NB4 (cell line): ENCODE measurements around the gene NBPF19.
"Not testable (repeated sequence)": the region's sequence is repeated elsewhere in the genome, so short reads cannot be mapped to it uniquely, and the experiment has no call there.

Experiments
- CTCF ChIP-seq: IDR thresholded peaks from one replicate; pipeline ENCODE4 v1.5.1; 2012; ENCODE audit warnings: low read depth, low read length
- POLR2A ChIP-seq: IDR thresholded peaks from 2 replicates; pipeline ENCODE4 v1.6.1; 2011; ENCODE audit warnings: mild to moderate bottlenecking; ENCODE audit not compliant: insufficient read length; ENCODE audit errors: extremely low read depth
- TF ChIP-seq, protein P1 (sequence below): IDR thresholded peaks from 2 replicates; pipeline ENCODE4 v1.6.1; 2011; ENCODE audit warnings: low read depth, low read length

- TF ChIP-seq CTCF, POLR2A: not testable (repeated sequence)
- TF ChIP-seq, protein P1, sequence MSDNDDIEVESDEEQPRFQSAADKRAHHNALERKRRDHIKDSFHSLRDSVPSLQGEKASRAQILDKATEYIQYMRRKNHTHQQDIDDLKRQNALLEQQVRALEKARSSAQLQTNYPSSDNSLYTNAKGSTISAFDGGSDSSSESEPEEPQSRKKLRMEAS, result not testable (repeated sequence)
Measured at GRCh38 chr1:149474745-149475144, at the start of gene NBPF19.
